Mucosa of descending colon (tissue), 3 donors: ENCODE data around the gene UBE2M. TPM values are rescaled to one million over a fixed set of nuclear protein-coding genes. Genes with fewer than 3 reads are reported as not detected.

Experiments used
- ATAC-seq: fragments of 200-7000 bp; cut with Tn5 transposase; one replicate; pipeline ENCODE4 v1.9.1; 2020; ENCODE audit warnings: mild to moderate bottlenecking, moderate library complexity
- DNase-seq, 3 donors: peaks; one replicate each; pipeline ENCODE4 v3.0.0-alpha.2; 2020
- H3K36me3 ChIP-seq: fragments of 200-600 bp; one replicate; pipeline ENCODE4 v1.8.0; 2021; ENCODE audit warnings: low read depth, mild to moderate bottlenecking
- H3K4me1 ChIP-seq: fragments of 200-600 bp; one replicate; pipeline ENCODE4 v1.8.0; 2021; ENCODE audit warnings: low read depth, mild to moderate bottlenecking
- H3K4me3 ChIP-seq: fragments of 200-600 bp; one replicate; pipeline ENCODE4 v1.8.0; 2021; ENCODE audit warnings: mild to moderate bottlenecking
- H3K9me3 ChIP-seq: fragments of 200-600 bp; one replicate; pipeline ENCODE4 v1.8.0; 2021; ENCODE audit warnings: mild to moderate bottlenecking
- intact Hi-C, 2 donors: fragments of 100-400 bp; cut with DNase I in 1 of 2; cut with micrococcal nuclease in 1 of 2; formaldehyde crosslinking; loops; one replicate each; pipeline versions ENCODE4 v1.11.0 to v1.11.1; 2022; cut with DNase I, micrococcal nuclease
- total RNA-seq, 3 donors: library from RNA; stranded (reverse); fragmentation: NEBNext Ultra II Directional in 2 of 3; extraction: Animal tissue kit (Norgen Biotek cat#: 25700) in 2 of 3; gene quantifications; one replicate each; pipeline versions ENCODE4 v1.2.1 to v1.2.4, GENCODE V29; 2021 to 2023
- TF ChIP-seq, protein P1 (sequence below): fragments of 200-600 bp; IDR thresholded peaks from one replicate; pipeline ENCODE4 v1.8.0; 2022; ENCODE audit warnings: antibody characterized with exemption, mild to moderate bottlenecking
- donor health status: DM: no; HTN: no; CAD: no; lungs with moderate emphysema.
- donor health status: DM: no; HTN: no; CAD: no.
- donor health status: DM: no; HTN: yes; CAD: no.

The UBE2M gene
- total RNA-seq, 3 donors from 2014 or later, result 49.4 to 101 (median 66.7) TPM

DNA sequence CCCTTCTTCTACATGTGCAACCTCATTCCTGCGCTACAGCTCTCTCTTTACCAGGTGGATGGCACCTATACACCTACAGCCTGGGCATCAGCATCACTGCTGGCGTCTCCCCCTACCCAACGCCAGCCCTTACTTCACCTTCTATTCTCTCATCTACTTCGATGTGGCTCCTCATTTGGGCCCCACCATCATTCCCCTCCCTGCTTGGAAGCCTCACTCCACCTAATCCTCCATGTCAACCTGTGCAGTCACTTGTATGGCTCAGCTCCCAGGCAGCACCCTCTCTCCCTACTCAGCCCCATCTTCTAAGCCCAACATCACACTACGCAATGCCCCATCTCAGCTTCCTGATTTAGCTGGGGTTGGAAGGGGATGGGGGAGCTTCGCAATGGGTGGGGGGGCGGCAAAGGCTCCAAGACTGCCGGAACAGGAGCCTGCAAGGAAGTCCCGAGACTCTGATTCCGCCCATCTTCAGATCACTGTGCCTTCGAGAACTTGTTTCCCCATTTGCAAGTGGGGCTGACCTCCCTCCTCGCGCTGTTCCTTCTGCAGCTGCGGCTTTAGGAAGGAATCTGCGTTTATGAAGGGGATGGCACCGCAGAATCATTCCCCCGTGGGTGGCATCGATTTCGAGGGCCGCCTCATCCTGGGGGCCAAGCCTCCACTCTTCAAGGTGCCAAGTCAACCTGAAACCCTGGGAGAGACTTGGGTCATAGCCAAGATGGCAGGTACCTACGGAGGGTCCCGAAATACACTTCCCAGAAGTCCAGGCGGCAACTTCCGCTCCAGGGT lies 13.8 kb upstream of the UBE2M start:
- Histone ChIP-seq H3K9me3 (no peaks in the 10 kb centered on the region), H3K4me1 (peaks cover 17% of the 10 kb centered on the region), H3K36me3 (no peaks in the 10 kb centered on the region), H3K4me3 (peak overlapping the region; percentile 56)
- intact Hi-C loops, result no loop called here
- TF ChIP-seq, protein P1, sequence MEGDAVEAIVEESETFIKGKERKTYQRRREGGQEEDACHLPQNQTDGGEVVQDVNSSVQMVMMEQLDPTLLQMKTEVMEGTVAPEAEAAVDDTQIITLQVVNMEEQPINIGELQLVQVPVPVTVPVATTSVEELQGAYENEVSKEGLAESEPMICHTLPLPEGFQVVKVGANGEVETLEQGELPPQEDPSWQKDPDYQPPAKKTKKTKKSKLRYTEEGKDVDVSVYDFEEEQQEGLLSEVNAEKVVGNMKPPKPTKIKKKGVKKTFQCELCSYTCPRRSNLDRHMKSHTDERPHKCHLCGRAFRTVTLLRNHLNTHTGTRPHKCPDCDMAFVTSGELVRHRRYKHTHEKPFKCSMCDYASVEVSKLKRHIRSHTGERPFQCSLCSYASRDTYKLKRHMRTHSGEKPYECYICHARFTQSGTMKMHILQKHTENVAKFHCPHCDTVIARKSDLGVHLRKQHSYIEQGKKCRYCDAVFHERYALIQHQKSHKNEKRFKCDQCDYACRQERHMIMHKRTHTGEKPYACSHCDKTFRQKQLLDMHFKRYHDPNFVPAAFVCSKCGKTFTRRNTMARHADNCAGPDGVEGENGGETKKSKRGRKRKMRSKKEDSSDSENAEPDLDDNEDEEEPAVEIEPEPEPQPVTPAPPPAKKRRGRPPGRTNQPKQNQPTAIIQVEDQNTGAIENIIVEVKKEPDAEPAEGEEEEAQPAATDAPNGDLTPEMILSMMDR, result no peak
- DNase-seq (peak in 1 of 3 donors; percentile 11), ATAC-seq (no peak)

GRCh38 chr19:58571575-58571947 lies 13.2 kb upstream of the UBE2M start:
- Histone ChIP-seq H3K36me3 (no peaks in the 10 kb centered on the region), H3K4me3 (no peak overlapping the region), H3K4me1 (peaks cover 17% of the 10 kb centered on the region), H3K9me3 (no peaks in the 10 kb centered on the region)
- TF ChIP-seq, protein P1, result no peak
- DNase-seq (peak in 2 of 3 donors; percentile 6 to 30), ATAC-seq (no peak)
- intact Hi-C loops, result no loop called here

- DNase-seq, result peak; percentile 12 to 61 (median 35)
- ATAC-seq, result no peak
- Histone ChIP-seq H3K4me3 (no peak overlapping the region), H3K36me3 (no peaks in the 10 kb centered on the region), H3K4me1 (peaks cover 17% of the 10 kb centered on the region), H3K9me3 (no peaks in the 10 kb centered on the region)
- intact Hi-C loops, result no loop called here
- TF ChIP-seq, protein P1, result no peak
Observed at GRCh38 chr19:58570770-58571574, 12.6 kb upstream of the UBE2M start.

- H3K4me1 ChIP-seq, result peaks cover 17% of the 10 kb centered on the region
- ATAC-seq, result no peak
- H3K36me3 ChIP-seq, result no peaks in the 10 kb centered on the region
- no peak overlapping the region for H3K4me3 ChIP-seq
- no peaks in the 10 kb centered on the region for H3K9me3 ChIP-seq
- TF ChIP-seq, protein P1, result no peak
- intact Hi-C loops, result no loop called here
- DNase-seq, result peak; percentile 8 to 48 (median 31)
Observed at GRCh38 chr19:58569943-58570670, 11.7 kb upstream of the UBE2M start.

DNA sequence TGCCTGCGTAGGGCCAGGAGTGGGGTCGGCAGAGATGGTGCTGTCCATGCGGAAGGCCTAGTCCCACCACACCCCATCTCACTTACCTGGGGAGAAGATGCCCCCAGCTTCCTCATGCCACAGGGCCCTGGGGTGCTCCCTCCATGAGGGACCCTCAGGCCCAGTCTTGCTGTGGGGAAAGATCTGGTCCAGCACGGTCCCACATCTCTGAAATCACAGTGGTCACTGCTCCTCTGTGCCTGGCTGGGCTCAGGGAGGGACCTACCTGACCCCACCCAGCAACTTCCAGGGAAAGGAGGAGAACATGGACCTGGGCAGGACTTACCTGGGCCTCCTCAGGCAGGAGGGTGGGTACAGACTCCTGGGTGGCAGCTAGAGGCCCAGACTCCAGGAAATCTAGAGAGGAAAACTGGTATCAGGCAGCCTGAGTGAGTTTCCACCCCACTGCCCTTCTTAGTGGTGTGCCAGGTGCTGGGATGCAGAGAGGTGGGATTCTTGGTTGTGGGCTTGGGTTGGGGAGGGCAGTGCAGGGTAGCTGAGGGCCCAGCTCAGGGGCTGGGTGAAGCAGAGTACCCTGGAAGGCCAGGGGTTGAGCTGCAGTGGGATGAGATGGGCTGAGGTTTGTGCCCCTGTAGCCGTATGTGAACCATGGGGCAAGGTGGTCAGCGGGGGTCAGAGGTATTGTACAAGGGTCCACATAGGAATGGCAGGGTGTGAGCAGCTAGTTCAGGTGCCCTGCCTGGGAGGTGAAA lies 11.0 kb upstream of the UBE2M start:
- no peak for ATAC-seq
- Histone ChIP-seq H3K9me3 (no peaks in the 10 kb centered on the region), H3K36me3 (no peaks in the 10 kb centered on the region), H3K4me1 (peaks cover 14% of the 10 kb centered on the region), H3K4me3 (no peak overlapping the region)
- peak; percentile 2 to 25 (median 21) for DNase-seq
- intact Hi-C loops, result no loop called here
- TF ChIP-seq, protein P1, result no peak
